ENCODE measurements around the gene NLRP11. TPM values are rescaled to one million over a fixed set of nuclear protein-coding genes. Genes with fewer than 3 reads are reported as not detected.

Gene NLRP11
- not detected in 2 replicates for total RNA-seq

DNA sequence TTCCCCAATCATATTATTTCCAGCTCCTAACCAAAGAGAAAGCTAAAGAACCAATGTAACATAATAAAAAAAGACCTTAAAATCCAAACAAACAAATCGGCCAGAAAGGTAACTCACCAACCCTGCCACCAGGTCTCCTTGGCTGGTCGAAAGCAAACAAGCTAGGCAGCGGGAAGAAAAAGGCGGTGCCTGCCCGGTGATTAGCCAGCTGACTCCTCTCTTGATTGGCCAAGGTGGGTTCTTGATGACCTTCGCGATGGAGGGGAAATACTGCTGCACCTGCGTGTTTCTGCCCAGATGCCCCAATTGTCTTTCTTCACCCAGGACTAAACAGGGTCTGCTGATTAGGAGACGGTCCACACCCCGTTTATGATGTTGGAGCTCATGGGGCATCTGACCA is at the start of gene NLRP11:
TSS of gene NLRP11 (minus strand) at position 154 of the 400 bp plus-strand sequence. CDS start 13,825 bp downstream, outside the sequence.

DNA sequence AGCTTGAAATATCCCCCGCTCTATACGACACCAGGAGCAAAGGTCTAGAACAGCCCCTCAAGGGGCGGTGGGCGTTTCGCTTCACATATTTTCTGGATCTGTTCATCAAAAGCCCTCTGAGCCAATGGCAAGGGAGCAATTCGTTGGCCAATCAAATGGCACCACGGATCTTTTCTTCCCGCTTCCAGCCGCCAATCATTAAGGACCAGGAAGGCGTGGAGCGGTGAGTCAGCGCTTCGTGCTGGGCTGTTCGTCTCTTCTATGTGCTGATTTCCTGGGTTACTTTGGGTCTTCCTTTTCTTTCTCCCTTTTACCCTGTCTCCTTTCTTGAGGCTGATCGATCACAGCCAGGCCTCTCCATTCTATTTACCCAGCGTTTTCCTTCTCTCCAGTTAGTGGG is 4.5 kb upstream of the NLRP11 start, which contains the start of gene NLRP4:
TSS of gene NLRP4 (plus strand) at position 201 of the 400 bp plus-strand sequence. CDS start 15,541 bp downstream, outside the sequence.

DNA sequence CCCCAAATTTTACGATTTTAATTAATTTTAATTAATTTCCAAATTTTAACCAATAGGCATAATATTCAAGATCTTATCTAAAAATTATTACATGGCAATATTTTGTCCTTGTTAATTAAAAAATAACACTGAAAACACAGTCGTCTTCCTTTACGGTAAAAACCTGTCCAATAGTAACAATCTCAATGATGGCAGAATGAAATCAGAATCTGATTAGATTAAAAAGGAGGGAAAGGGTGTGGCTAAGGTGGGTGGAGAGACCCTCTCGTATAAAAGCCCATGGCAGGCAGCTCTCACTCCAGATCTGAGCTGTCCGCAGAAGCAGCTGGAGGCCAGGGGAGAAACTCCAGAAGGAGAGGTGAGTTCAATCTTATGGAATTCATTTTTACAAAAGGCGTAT is 63.0 kb downstream of the NLRP11 start, which contains the start of gene RFPL4AL1:
TSS of gene RFPL4AL1 (plus strand) at position 301 of the 400 bp plus-strand sequence. CDS start 2,687 bp downstream, outside the sequence.

DNA sequence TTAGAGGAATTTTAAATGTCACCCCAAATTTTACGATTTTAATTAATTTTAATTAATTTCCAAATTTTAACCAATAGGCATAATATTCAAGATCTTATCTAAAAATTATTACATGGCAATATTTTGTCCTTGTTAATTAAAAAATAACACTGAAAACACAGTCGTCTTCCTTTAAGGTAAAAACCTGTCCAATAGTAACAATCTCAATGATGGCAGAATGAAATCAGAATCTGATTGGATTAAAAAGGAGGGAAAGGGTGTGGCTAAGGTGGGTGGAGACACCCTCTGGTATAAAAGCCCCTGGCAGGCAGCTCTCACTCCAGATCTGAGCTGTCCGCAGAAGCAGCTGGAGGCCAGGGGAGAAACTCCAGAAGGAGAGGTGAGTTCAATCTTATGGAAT is 73.0 kb downstream of the NLRP11 start, which contains the start of gene RFPL4A:
TSS of gene RFPL4A (plus strand) at position 301 of the 400 bp plus-strand sequence. CDS start 2,704 bp downstream, outside the sequence.

DNA sequence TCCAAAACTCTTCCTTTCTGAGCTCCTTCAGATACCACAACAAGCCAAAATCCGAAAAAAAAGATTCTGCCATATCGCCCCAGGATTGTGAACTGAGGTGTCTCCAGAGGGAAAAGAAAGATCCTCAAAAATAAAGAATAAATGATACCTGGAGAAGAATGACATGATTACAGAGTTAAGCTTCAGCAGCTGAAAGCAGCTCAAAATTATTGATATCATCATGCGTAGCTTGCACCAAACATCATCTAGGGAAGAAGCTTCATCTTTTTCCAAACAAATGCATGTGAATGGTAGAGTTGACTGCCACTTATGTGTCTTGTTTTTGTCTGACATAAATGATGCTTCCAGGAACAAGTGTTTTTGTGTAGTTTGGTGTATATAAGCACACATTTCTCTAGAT is 93.5 kb downstream of the NLRP11 start, which contains the start of gene NLRP9:
TSS of gene NLRP9 (minus strand) at position 101 of the 400 bp plus-strand sequence. CDS start at position 73, 28 bp downstream.

Other genes with a start within 250 kb of the NLRP11 start
- gene FIZ1, start 232.5 kb downstream of the NLRP11 start, total RNA-seq, result 0.95 and 2.1 TPM in 2 replicates
- gene ZNF524, start 231.7 kb downstream of the NLRP11 start, total RNA-seq, result 12.1 and 13.2 TPM in 2 replicates
- gene ZNF865, start 226.4 kb downstream of the NLRP11 start, total RNA-seq, result 0.34 and 0.63 TPM in 2 replicates
- 5.0 and 5.8 TPM in 2 replicates for gene ZNF784, start 207.4 kb downstream of the NLRP11 start, total RNA-seq
- 4.4 and 5.7 TPM in 2 replicates for gene ZNF580, start 191.0 kb downstream of the NLRP11 start, total RNA-seq
- 29.1 and 32.2 TPM in 2 replicates for gene ZNF581, start 188.3 kb downstream of the NLRP11 start, total RNA-seq
- 3.9 and 7.3 TPM in 2 replicates for gene CCDC106, start 183.8 kb downstream of the NLRP11 start, total RNA-seq
- gene U2AF2, start 177.0 kb downstream of the NLRP11 start, total RNA-seq, result 72.3 and 77.7 TPM in 2 replicates
- gene EPN1, start 156.8 kb downstream of the NLRP11 start, total RNA-seq, result 56.9 and 61.7 TPM in 2 replicates
- gene NLRP9, start 93.6 kb downstream of the NLRP11 start, total RNA-seq, result not detected in 2 replicates
- gene RFPL4A, start 72.9 kb downstream of the NLRP11 start, total RNA-seq, result not detected in 2 replicates
- gene RFPL4AL1, start 62.9 kb downstream of the NLRP11 start, total RNA-seq, result not detected in 2 replicates
- not detected in 2 replicates for gene NLRP4, start 4.5 kb upstream of the NLRP11 start, total RNA-seq
- gene NLRP13, start 100.3 kb upstream of the NLRP11 start, total RNA-seq, result not detected in 2 replicates
- not detected in 2 replicates for gene NLRP8, start 115.8 kb upstream of the NLRP11 start, total RNA-seq
- not detected in 2 replicates for gene NLRP5, start 154.8 kb upstream of the NLRP11 start, total RNA-seq